IMR-90 (cell line): ENCODE data around the gene SPAG16. TPM values are rescaled to one million over a fixed set of nuclear protein-coding genes. Genes with fewer than 3 reads are reported as not detected.

Experiments
- ATAC-seq: fragments of 200-7000 bp; cut with Tn5 transposase; 2 replicates; pipeline ENCODE4 v1.9.1; 2020; ENCODE audit warnings: low read depth, mild to moderate bottlenecking, moderate library complexity
- BruUV-seq: library from RNA; stranded (reverse); fragments of 400-500 nt; replicated peaks from 2 replicates; lab custom pipeline; 2021; lab: Mats Ljungman, UMichigan
- CTCF ChIA-PET: fragments of 300-600 bp; formaldehyde crosslinking; extraction: SDS; loops from one replicate; lab custom pipeline; 2021; ENCODE audit warnings: antibody characterized with exemption; lab: Yijun Ruan, JAX
- POLR2A ChIA-PET: fragments of 300-600 bp; sonication (Branson Sonifier 250); formaldehyde crosslinking; loops from one replicate; lab custom pipeline; 2022; ENCODE audit warnings: antibody characterized with exemption; ENCODE audit not compliant: unreplicated experiment; lab: Charles Lee
- DNase-seq: peaks from one replicate; pipeline ENCODE4 v3.0.0; 2013
- H2AFZ ChIP-seq: replicated peaks from 2 replicates; pipeline ENCODE3; 2013; ENCODE audit warnings: low read length, mild to moderate bottlenecking; ENCODE audit not compliant: poor library complexity
- H2AK5ac ChIP-seq: 2 replicates; pipeline ENCODE4 v1.6.1; 2013; ENCODE audit warnings: low read depth, low read length, inconsistent platforms
- H2AK9ac ChIP-seq: replicated peaks from 2 replicates; pipeline ENCODE3; 2013; ENCODE audit warnings: mild to moderate bottlenecking, low read depth, low read length, moderate library complexity; ENCODE audit not compliant: poor library complexity
- H2BK120ac ChIP-seq: 2 replicates; pipeline ENCODE4 v1.6.1; 2013; ENCODE audit warnings: low read depth, low read length, inconsistent platforms
- H2BK15ac ChIP-seq: 3 replicates; pipeline ENCODE4 v1.6.1; 2013; ENCODE audit warnings: low read depth, low read length, inconsistent platforms
- H2BK20ac ChIP-seq: 2 replicates; pipeline ENCODE4 v1.6.1; 2013; ENCODE audit warnings: low read depth, mild to moderate bottlenecking, inconsistent platforms, low read length, moderate library complexity
- H2BK5ac ChIP-seq: 2 replicates; pipeline ENCODE4 v1.6.1; 2013; ENCODE audit warnings: mild to moderate bottlenecking, low read depth, low read length, inconsistent platforms; ENCODE audit not compliant: poor library complexity, severe bottlenecking
- H3K14ac ChIP-seq: replicated peaks from 2 replicates; pipeline ENCODE4 v1.6.1; 2013; ENCODE audit warnings: low read depth, low read length, inconsistent platforms
- H3K18ac ChIP-seq: 2 replicates; pipeline ENCODE4 v1.6.1; 2013; ENCODE audit warnings: low read depth, low read length, control low read depth
- H3K23ac ChIP-seq: 2 replicates; pipeline ENCODE4 v1.6.1; 2013; ENCODE audit warnings: low read depth, low read length, inconsistent platforms
- H3K27ac ChIP-seq: 2 replicates; pipeline ENCODE4 v1.5.1; 2013; ENCODE audit warnings: mild to moderate bottlenecking, control low read depth, low read length; ENCODE audit not compliant: insufficient read depth
- H3K27me3 ChIP-seq: 2 replicates; pipeline ENCODE4 v1.6.1; 2013; ENCODE audit warnings: low read length; ENCODE audit not compliant: control insufficient read depth, insufficient read depth
- H3K36me3 ChIP-seq: 2 replicates; pipeline ENCODE4 v1.6.1; 2013; ENCODE audit warnings: low read length, mixed read lengths; ENCODE audit not compliant: control insufficient read depth, insufficient read depth
- H3K4ac ChIP-seq: 2 replicates; pipeline ENCODE4 v1.6.1; 2013; ENCODE audit warnings: low read depth, low read length, inconsistent platforms
- H3K4me1 ChIP-seq: 2 replicates; pipeline ENCODE4 v1.6.1; 2013; ENCODE audit warnings: low read length, mixed read lengths; ENCODE audit not compliant: control insufficient read depth, insufficient read depth
- H3K4me2 ChIP-seq: 2 replicates; pipeline ENCODE4 v1.6.1; 2013; ENCODE audit warnings: low read depth, mild to moderate bottlenecking, control low read depth, low read length, moderate library complexity
- H3K4me3 ChIP-seq: 2 replicates; pipeline ENCODE4 v1.5.1; 2013; ENCODE audit warnings: low read depth, mild to moderate bottlenecking, control low read depth, low read length, moderate library complexity; ENCODE audit not compliant: insufficient read depth
- H3K56ac ChIP-seq: 2 replicates; pipeline ENCODE4 v1.6.1; 2013; ENCODE audit warnings: low read length, inconsistent platforms; ENCODE audit not compliant: insufficient read depth; ENCODE audit errors: extremely low read depth
- H3K79me1 ChIP-seq, 2 experiments: 2 replicates each; pipeline ENCODE4 v1.6.1; 2013; ENCODE audit warnings: low read length in 2 of 2, inconsistent platforms in 1 of 2, low read depth in 1 of 2
- H3K9ac ChIP-seq: 2 replicates; pipeline ENCODE4 v1.6.1; 2013; ENCODE audit warnings: low read depth, low read length, control low read depth
- H3K9me1 ChIP-seq: 2 replicates; pipeline ENCODE4 v1.6.1; 2013; ENCODE audit warnings: low read length, inconsistent platforms; ENCODE audit not compliant: insufficient read depth
- H3K9me3 ChIP-seq: 2 replicates; pipeline ENCODE4 v1.6.1; 2013; ENCODE audit warnings: low read length; ENCODE audit not compliant: control insufficient read depth, insufficient read depth
- H4K20me1 ChIP-seq: 2 replicates; pipeline ENCODE4 v1.6.1; 2013; ENCODE audit warnings: low read length, inconsistent platforms; ENCODE audit not compliant: insufficient read depth
- H4K5ac ChIP-seq: 2 replicates; pipeline ENCODE4 v1.6.1; 2013; ENCODE audit warnings: mild to moderate bottlenecking, low read depth, low read length, control low read depth
- H4K8ac ChIP-seq, 2 experiments: 2 replicates each; pipeline ENCODE4 v1.6.1; 2013; ENCODE audit warnings: low read depth in 2 of 2, low read length in 2 of 2, control low read depth in 1 of 2, inconsistent platforms in 1 of 2
- H4K91ac ChIP-seq: 2 replicates; pipeline ENCODE4 v1.6.1; 2013; ENCODE audit warnings: low read depth, low read length, inconsistent platforms; ENCODE audit not compliant: insufficient read depth
- CEBPB ChIP-seq: IDR thresholded peaks from 2 replicates; pipeline ENCODE4 v1.6.1; 2012; ENCODE audit warnings: low read depth, low read length, improper control_type of control experiment
- CHD1 ChIP-seq: IDR thresholded peaks from 2 replicates; pipeline ENCODE4 v1.6.1; 2012; ENCODE audit warnings: low read depth, low read length, improper control_type of control experiment
- MAZ ChIP-seq: IDR thresholded peaks from 2 replicates; pipeline ENCODE4 v1.6.1; 2012; ENCODE audit warnings: low read depth, mild to moderate bottlenecking, low read length, improper control_type of control experiment, moderate library complexity, borderline replicate concordance
- MXI1 ChIP-seq: IDR thresholded peaks from 2 replicates; pipeline ENCODE4 v1.6.1; 2012; ENCODE audit warnings: low read depth, mild to moderate bottlenecking, low read length, moderate library complexity, borderline replicate concordance
- RCOR1 ChIP-seq: IDR thresholded peaks from 2 replicates; pipeline ENCODE4 v1.6.1; 2012; ENCODE audit warnings: mild to moderate bottlenecking, low read length, improper control_type of control experiment; ENCODE audit not compliant: insufficient replicate concordance
- WGBS, 2 experiments: methylation state at CpG; one replicate each; pipeline versions ENCODE4 v1.1.5 to v1.1.7; 2013; ENCODE audit warnings: missing lambda C conversion rate in 2 of 2; ENCODE audit not compliant: insufficient read length in 1 of 2; ENCODE audit errors: extremely low coverage in 2 of 2; 5-methylcytosine and 5-hydroxymethylcytosine counted together
- dilution Hi-C: fragments of 300-500 bp; cut with HindIII; formaldehyde crosslinking; loops from one replicate; pipeline ENCODE4 v1.14.3; 2018; ENCODE audit warnings: low sequenced_read_pairs; ENCODE audit not compliant: unreplicated experiment
- in situ Hi-C: fragments of 300-500 bp; cut with MboI; formaldehyde crosslinking; loops from 3 replicates; pipeline ENCODE4 v1.14.3; 2019; ENCODE audit warnings: low sequenced_read_pairs, inconsistent platforms, mixed read lengths
- intact Hi-C: fragments of 100-400 bp; cut with micrococcal nuclease; formaldehyde crosslinking; loops from 2 replicates; pipeline ENCODE4 v1.10.0; 2022
- polyA plus RNA-seq, 3 experiments: library from polyadenylated mRNA; depleted of rRNA; stranded (reverse); fragments of >200 nt; gene quantifications; 2 replicates each; pipeline ENCODE4 v1.2.3, GENCODE V29; 2012; ENCODE audit warnings: low replicate concordance in 1 of 3
- total RNA-seq: library from RNA; depleted of rRNA; stranded (reverse); fragments of >200 nt; gene quantifications from 2 replicates; pipeline ENCODE4 v1.2.3, GENCODE V29; 2012
- TF ChIP-seq, protein P1 (sequence below): conservative IDR thresholded peaks from 2 replicates; pipeline ENCODE4 v1.5.1; 2012; ENCODE audit warnings: mild to moderate bottlenecking, low read depth, low read length, improper control_type of control experiment
- TF ChIP-seq, protein P2 (sequence below): fragments of 150-350 bp; IDR thresholded peaks from 2 replicates; pipeline ENCODE4 v1.6.1; 2016; ENCODE audit warnings: low read depth, mild to moderate bottlenecking, low read length, moderate library complexity, borderline replicate concordance
- TF ChIP-seq, protein P3 (sequence below): fragments of 150-350 bp; IDR thresholded peaks from 2 replicates; pipeline ENCODE4 v1.6.1; 2017; ENCODE audit warnings: mild to moderate bottlenecking, antibody characterized with exemption, low read length, low read depth

The SPAG16 gene
- total and polyA plus RNA-seq, 2 of the 4 experiments (the other 2 are of a cell fraction) = 7.3 to 13.5 TPM

DNA sequence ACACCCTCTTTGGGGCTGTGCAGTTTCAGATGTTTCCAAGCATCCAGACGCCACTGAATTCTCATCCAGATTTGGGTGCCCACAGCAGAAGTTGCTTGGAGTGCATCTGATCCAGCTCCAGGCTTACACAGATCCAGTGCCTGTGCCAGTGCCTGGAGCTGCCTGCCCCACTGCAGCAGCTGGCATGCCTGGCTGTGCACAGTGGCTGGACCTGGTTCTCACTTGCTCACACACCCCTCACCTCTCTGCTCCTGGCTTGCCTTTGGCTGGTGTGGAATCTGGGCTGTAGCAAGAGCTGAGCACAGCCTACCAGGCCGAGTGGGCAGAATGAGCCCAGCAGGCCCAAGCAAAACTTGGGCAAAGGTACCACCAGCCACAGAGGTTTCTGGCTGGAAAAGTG lies 137.9 kb downstream of the SPAG16 start:
- ChIA-PET CTCF (no interaction called here), POLR2A (no interaction called here)
- ATAC-seq (no peak), DNase-seq (no peak)
- Histone ChIP-seq H4K20me1 (no peaks in the 10 kb centered on the region), H2BK15ac (no peak overlapping the region), H2BK20ac (no peak overlapping the region), H3K9me1 (no peaks in the 10 kb centered on the region), H2BK120ac (no peak overlapping the region), H3K9me3 (no peaks in the 10 kb centered on the region), H4K91ac (no peak overlapping the region), H3K14ac (no peak overlapping the region), H2AK5ac (no peak overlapping the region), H3K36me3 (no peaks in the 10 kb centered on the region), H3K56ac (no peak overlapping the region), H4K5ac (no peak overlapping the region), H3K27ac (no peak overlapping the region), H3K4ac (no peak overlapping the region), H3K18ac (no peak overlapping the region), H3K9ac (no peak overlapping the region), H4K8ac (no peak overlapping the region), H2AK9ac (no peak overlapping the region), H3K4me3 (no peak overlapping the region), H3K4me2 (no peak overlapping the region), H3K27me3 (no peaks in the 10 kb centered on the region), H3K79me1 (no peaks in the 10 kb centered on the region), H2AFZ (no peak overlapping the region), H2BK5ac (no peak overlapping the region), H3K4me1 (no peaks in the 10 kb centered on the region), H3K23ac (no peak overlapping the region)
- TF ChIP-seq CEBPB (no peak), RCOR1 (no peak), MAZ (no peak), MXI1 (no peak), CHD1 (no peak)
- TF ChIP-seq, protein P1, sequence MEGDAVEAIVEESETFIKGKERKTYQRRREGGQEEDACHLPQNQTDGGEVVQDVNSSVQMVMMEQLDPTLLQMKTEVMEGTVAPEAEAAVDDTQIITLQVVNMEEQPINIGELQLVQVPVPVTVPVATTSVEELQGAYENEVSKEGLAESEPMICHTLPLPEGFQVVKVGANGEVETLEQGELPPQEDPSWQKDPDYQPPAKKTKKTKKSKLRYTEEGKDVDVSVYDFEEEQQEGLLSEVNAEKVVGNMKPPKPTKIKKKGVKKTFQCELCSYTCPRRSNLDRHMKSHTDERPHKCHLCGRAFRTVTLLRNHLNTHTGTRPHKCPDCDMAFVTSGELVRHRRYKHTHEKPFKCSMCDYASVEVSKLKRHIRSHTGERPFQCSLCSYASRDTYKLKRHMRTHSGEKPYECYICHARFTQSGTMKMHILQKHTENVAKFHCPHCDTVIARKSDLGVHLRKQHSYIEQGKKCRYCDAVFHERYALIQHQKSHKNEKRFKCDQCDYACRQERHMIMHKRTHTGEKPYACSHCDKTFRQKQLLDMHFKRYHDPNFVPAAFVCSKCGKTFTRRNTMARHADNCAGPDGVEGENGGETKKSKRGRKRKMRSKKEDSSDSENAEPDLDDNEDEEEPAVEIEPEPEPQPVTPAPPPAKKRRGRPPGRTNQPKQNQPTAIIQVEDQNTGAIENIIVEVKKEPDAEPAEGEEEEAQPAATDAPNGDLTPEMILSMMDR = no peak
- TF ChIP-seq, protein P2, sequence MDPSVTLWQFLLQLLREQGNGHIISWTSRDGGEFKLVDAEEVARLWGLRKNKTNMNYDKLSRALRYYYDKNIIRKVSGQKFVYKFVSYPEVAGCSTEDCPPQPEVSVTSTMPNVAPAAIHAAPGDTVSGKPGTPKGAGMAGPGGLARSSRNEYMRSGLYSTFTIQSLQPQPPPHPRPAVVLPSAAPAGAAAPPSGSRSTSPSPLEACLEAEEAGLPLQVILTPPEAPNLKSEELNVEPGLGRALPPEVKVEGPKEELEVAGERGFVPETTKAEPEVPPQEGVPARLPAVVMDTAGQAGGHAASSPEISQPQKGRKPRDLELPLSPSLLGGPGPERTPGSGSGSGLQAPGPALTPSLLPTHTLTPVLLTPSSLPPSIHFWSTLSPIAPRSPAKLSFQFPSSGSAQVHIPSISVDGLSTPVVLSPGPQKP = no peak
- TF ChIP-seq, protein P3, sequence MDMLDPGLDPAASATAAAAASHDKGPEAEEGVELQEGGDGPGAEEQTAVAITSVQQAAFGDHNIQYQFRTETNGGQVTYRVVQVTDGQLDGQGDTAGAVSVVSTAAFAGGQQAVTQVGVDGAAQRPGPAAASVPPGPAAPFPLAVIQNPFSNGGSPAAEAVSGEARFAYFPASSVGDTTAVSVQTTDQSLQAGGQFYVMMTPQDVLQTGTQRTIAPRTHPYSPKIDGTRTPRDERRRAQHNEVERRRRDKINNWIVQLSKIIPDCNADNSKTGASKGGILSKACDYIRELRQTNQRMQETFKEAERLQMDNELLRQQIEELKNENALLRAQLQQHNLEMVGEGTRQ = no peak
- BruUV-seq = no TSS peak
- intact Hi-C loops (no loop called here), dilution Hi-C loops (no loop called here), in situ Hi-C loops (no loop called here)
- 50% methylated on average over 1 of the region's 2 CpGs; no CpG with 5 or more reads in 1 of the 2 experiments for WGBS, 2 experiments
